GM18505 (cell line): Measurements from ENCODE around the gene METTL14.

Experiments
- ATAC-seq: cut with Tn5 transposase; IDR thresholded peaks from one replicate; pipeline ENCODE4 v1.9.1; 2021; ENCODE audit not compliant: unreplicated experiment
- POLR2A ChIP-seq: IDR thresholded peaks from 4 replicates; pipeline ENCODE4 v1.6.1; 2011; ENCODE audit warnings: borderline replicate concordance; ENCODE audit not compliant: insufficient read depth, insufficient read length; ENCODE audit errors: extremely low read depth

METTL14 gene

DNA sequence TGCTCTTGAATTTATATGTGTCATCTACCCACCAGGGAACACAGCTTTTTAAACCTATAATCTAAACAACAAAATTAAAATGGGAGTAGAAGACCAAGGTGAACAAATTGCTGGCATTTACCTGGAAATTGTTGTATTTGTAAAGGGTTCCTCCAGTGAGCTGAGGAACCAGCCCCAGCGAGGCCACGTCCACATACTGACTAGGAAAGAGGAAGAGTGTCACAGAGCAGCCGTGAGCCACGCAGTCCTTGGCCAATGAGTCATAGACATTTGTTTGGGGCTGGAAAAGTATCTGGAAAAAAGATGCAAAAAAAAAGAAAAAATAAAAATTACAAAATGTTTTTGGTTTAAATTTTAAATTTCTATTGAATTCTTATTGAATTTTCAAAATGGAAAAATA, 58.7 kb downstream of the METTL14 start:
- no peak for TF ChIP-seq POLR2A
- no peak for ATAC-seq

DNA sequence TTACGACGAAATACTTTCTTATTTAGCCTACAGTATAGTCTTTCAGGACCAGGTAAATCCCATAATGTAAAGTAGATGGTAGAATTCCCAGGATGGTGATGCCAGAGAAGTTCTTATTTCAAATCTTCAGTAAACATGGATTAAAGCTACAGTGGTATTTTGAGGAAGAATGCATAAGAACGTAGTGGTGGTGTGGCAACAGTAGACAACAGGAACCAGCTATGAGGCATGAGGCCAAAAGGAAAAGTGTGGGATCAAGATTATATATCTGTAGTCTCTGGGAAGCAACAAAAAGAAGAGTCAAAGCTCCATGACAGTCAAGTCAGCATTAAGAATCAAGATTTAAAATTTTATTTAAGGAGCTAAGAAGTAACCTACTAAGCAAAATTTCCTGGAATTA, 60.2 kb downstream of the METTL14 start:
- no peak for ATAC-seq
- no peak for TF ChIP-seq POLR2A

- ATAC-seq: no peak
- TF ChIP-seq POLR2A: no peak
Measured at GRCh38 chr4:118746251-118746919, 61.2 kb downstream of the METTL14 start.

DNA sequence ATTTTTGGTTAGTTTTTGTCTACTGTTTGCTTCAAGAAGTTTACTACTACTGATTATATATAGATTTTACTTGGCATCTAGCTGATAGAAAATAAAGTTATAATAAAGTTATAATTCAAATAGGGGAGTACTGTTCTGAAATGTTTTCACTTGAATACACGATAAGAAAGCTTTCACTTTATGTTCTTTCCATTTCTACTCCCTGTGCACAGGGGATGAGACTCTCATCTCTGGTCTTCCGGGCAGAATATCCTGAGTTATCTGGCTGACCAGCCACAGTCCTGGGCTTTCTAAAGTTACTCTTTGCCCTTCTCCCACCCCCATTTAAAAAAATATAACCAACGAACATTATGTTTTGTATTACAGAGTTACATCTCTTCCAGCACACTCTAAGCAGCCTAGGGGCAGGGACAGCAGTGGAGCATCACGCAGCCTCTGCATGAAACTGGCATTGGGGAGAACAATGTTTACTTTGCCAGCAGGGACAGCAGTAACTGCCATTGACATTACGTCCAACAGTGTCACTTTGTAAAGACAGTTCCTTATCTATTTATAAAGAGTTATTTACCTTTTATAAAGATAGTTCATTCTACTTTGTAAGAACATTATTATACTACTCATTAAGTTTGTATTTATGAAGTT, 64.3 kb downstream of the METTL14 start:
- no peak for TF ChIP-seq POLR2A
- ATAC-seq: no peak

DNA sequence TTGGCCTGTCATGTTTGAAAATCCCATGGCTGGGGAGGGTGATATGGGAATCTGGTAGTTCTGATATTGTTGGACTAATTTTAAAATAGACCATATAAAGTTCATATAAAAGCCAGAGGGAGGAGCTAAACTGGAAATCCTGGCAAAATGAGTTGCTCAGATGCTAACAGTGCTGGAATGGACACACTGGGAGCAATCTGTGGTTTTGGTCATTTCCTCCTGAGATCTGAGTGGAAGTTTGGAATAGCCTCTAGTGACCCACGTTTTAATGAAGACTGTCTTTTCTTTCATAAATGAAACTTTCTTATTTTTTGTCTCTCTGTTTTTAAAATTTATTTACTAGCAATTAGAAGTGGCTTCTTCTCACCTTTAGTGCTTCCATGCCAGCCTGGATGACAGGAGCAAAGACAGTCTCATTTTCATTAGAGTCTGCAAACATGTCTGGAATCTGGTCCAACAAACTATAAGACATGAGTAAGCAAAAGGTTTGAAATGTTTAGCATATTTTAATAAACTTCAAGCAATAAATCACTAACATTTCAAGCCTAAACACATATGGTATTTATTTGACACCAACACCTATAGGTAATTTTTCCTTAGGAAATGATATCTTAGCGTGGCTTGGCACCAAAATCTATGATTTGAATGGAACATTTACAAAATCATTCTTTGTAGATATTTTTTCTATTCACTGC, 66.6 kb downstream of the METTL14 start:
- TF ChIP-seq POLR2A: no peak
- no peak for ATAC-seq

DNA sequence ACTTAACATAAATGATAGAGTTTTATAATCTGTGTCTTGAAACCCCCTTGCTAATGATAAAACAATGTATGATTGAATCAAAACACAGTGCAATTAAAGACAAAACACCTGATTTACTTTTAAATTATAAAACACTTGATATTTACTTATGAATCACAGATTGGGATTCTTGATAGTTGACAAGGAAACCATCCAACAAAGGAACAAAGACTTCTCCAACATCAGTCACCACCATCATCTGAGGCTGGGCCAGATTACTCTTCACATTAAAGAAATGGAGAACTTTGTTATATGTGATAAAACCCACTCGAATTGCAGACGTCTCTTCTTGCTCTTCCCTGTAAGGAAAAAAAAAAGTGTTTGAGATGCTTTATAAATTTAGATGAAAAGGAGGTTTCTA, 67.4 kb downstream of the METTL14 start:
- ATAC-seq: no peak
- TF ChIP-seq POLR2A: no peak

GRCh38 chr4:118753096-118753495, 67.9 kb downstream of the METTL14 start:
- no peak for ATAC-seq
- no peak for TF ChIP-seq POLR2A

GRCh38 chr4:118753685-118754084, 68.5 kb downstream of the METTL14 start:
- no peak for TF ChIP-seq POLR2A

GRCh38 chr4:118754890-118755289, 69.7 kb downstream of the METTL14 start:
- no peak for TF ChIP-seq POLR2A
- no peak for ATAC-seq

More at GRCh38 chr4:118753685-118754084, 68.5 kb downstream of the METTL14 start:
- ATAC-seq: no peak

- TF ChIP-seq POLR2A: no peak
- ATAC-seq: no peak
Measured at GRCh38 chr4:118755438-118756226, 70.4 kb downstream of the METTL14 start.

- TF ChIP-seq POLR2A: no peak
- no peak for ATAC-seq
Measured at GRCh38 chr4:118756429-118756828, 71.2 kb downstream of the METTL14 start.

DNA sequence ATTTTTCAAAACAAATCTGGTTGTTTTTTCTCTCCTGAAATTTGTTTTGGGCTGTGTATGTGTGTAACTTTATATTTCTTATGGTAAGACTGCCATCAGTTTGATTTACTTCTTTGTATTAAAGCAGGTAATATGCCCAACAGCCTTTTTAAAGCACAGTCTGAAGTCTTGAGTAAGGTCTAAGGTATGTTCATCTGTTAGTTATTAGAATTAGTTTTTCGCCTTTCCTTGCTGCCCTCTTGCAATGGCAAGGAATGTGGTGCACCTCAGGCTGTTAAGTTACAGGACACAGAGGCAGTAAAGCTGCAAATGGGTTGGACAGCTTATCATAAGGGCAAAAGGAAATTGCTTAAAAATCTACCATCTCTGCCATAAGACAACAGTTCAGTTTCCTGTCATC, 71.8 kb downstream of the METTL14 start:
- TF ChIP-seq POLR2A: no peak
- ATAC-seq: no peak

DNA sequence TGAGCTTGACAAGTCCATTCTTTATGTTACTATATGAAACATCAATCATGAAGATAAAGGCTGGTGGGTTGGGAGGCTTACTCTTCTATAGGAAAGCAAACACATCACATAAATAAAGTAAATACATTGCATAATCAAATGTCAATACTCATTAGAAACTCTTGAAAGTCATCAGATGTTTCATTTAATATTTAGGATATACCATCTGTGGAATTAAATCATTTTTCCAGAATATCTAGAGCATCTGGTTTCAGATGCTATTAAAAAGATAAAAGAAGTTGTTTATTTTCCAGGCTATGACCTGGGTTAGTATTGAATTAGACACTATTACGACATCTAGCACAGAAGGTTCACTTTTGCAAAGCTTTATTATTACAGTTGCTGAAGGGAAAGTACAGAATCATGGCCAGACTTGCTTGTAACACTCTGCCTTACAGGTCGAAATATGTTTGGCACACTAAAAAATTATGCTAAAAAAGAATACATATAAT, 72.6 kb downstream of the METTL14 start:
- no peak for TF ChIP-seq POLR2A
- no peak for ATAC-seq
